Mesenchymal stem cell (in vitro differentiated cells and primary cell): ENCODE measurements around the gene HS3ST3B1.

Source experiments
- DNase-seq: peaks from one replicate; pipeline ENCODE4 v3.0.0-alpha.2; 2013
- H2AFZ ChIP-seq: one replicate; pipeline ENCODE4 v1.6.1; 2013; ENCODE audit warnings: low read depth, mild to moderate bottlenecking, control low read depth, inconsistent platforms, low read length, moderate library complexity
- H2AK5ac ChIP-seq: 2 replicates; pipeline ENCODE4 v1.6.1; 2013; ENCODE audit warnings: low read length, moderate library complexity, mild to moderate bottlenecking, inconsistent platforms; ENCODE audit not compliant: severe bottlenecking
- H2BK120ac ChIP-seq: one replicate; pipeline ENCODE4 v1.6.1; 2013; ENCODE audit warnings: low read depth, mild to moderate bottlenecking, inconsistent platforms, low read length, moderate library complexity
- H2BK12ac ChIP-seq, 2 experiments: one replicate each; pipeline ENCODE4 v1.6.1; 2013; ENCODE audit warnings: inconsistent platforms in 2 of 2, low read length in 2 of 2, mild to moderate bottlenecking in 2 of 2, moderate library complexity in 2 of 2, control low read depth in 1 of 2
- H2BK15ac ChIP-seq: one replicate; pipeline ENCODE4 v1.6.1; 2013; ENCODE audit warnings: mild to moderate bottlenecking, low read depth, inconsistent platforms; ENCODE audit not compliant: poor library complexity, severe bottlenecking
- H2BK5ac ChIP-seq: 2 replicates; pipeline ENCODE4 v1.6.1; 2013; ENCODE audit warnings: low read depth, mild to moderate bottlenecking, low read length, control low read depth, inconsistent platforms; ENCODE audit not compliant: poor library complexity, severe bottlenecking
- H3K14ac ChIP-seq, 2 experiments: one replicate each; pipeline ENCODE4 v1.6.1; 2013; ENCODE audit warnings: inconsistent platforms in 2 of 2, low read length in 2 of 2, control low read depth in 1 of 2, mild to moderate bottlenecking in 1 of 2, moderate library complexity in 1 of 2
- H3K18ac ChIP-seq, 2 experiments: one replicate each; pipeline ENCODE4 v1.6.1; 2013; ENCODE audit warnings: inconsistent platforms in 2 of 2, low read length in 2 of 2, control low read depth in 1 of 2, low read depth in 1 of 2, mild to moderate bottlenecking in 1 of 2
- H3K23ac ChIP-seq, 2 experiments: one replicate each; pipeline ENCODE4 v1.6.1; 2013; ENCODE audit warnings: inconsistent platforms in 2 of 2, low read length in 2 of 2, mild to moderate bottlenecking in 2 of 2, moderate library complexity in 2 of 2, control low read depth in 1 of 2
- H3K27ac ChIP-seq: 2 replicates; pipeline ENCODE4 v1.5.1; 2013; ENCODE audit warnings: mild to moderate bottlenecking, moderate library complexity, low read length, control low read depth, inconsistent platforms; ENCODE audit not compliant: poor library complexity, severe bottlenecking
- H3K27me3 ChIP-seq, 2 experiments: 2 replicates each; pipeline versions ENCODE4 v1.6.1 to v1.7.0; 2013; ENCODE audit warnings: low read length in 2 of 2, mild to moderate bottlenecking in 2 of 2, moderate library complexity in 2 of 2, control low read depth in 1 of 2, inconsistent platforms in 1 of 2; ENCODE audit not compliant: control insufficient read depth in 1 of 2, insufficient read depth in 1 of 2
- H3K36me3 ChIP-seq, 2 experiments: 2 replicates each; pipeline versions ENCODE4 v1.6.1 to v1.7.0; 2013; ENCODE audit warnings: low read length in 2 of 2, control low read depth in 1 of 2, inconsistent platforms in 1 of 2, low read depth in 1 of 2, mild to moderate bottlenecking in 1 of 2; ENCODE audit not compliant: insufficient read depth in 2 of 2, control insufficient read depth in 1 of 2
- H3K4ac ChIP-seq, 2 experiments: one replicate each; pipeline ENCODE4 v1.6.1; 2013; ENCODE audit warnings: inconsistent platforms in 2 of 2, low read length in 2 of 2, mild to moderate bottlenecking in 2 of 2, moderate library complexity in 2 of 2, control low read depth in 1 of 2, low read depth in 1 of 2
- H3K4me1 ChIP-seq: 2 replicates; pipeline ENCODE4 v1.6.1; 2013; ENCODE audit warnings: low read depth, low read length, control low read depth; ENCODE audit not compliant: control insufficient read depth, insufficient read depth
- H3K4me2 ChIP-seq: 2 replicates; pipeline ENCODE4 v1.6.1; 2013; ENCODE audit warnings: low read length, mild to moderate bottlenecking, inconsistent platforms; ENCODE audit not compliant: poor library complexity, severe bottlenecking
- H3K4me3 ChIP-seq, 2 experiments: 2 replicates each; pipeline versions ENCODE4 v1.5.1 to v1.7.0; 2013; ENCODE audit warnings: low read length in 2 of 2, mild to moderate bottlenecking in 2 of 2, control low read depth in 1 of 2, low read depth in 1 of 2; ENCODE audit not compliant: insufficient read depth in 1 of 2
- H3K79me1 ChIP-seq: replicated peaks from 2 replicates; pipeline ENCODE4 v1.6.1; 2013; ENCODE audit warnings: mild to moderate bottlenecking, control low read depth, low read length, inconsistent platforms; ENCODE audit not compliant: poor library complexity, severe bottlenecking
- H3K9ac ChIP-seq: 2 replicates; pipeline ENCODE4 v1.7.0; 2013; ENCODE audit warnings: mild to moderate bottlenecking, low read length, moderate library complexity
- H3K9me3 ChIP-seq: 2 replicates; pipeline ENCODE4 v1.7.0; 2013; ENCODE audit warnings: mild to moderate bottlenecking, low read length; ENCODE audit not compliant: control insufficient read depth
- H4K8ac ChIP-seq: one replicate; pipeline ENCODE4 v1.6.1; 2013; ENCODE audit warnings: inconsistent platforms, mild to moderate bottlenecking, low read length, moderate library complexity
- H4K91ac ChIP-seq: one replicate; pipeline ENCODE4 v1.6.1; 2013; ENCODE audit warnings: mild to moderate bottlenecking, low read length, inconsistent platforms
- whole genome bisulfite sequencing: methylation state at CpG from one replicate; pipeline ENCODE4 v1.1.7; 2013; ENCODE audit warnings: mixed read lengths; 5-methylcytosine and 5-hydroxymethylcytosine counted together

Gene HS3ST3B1

DNA sequence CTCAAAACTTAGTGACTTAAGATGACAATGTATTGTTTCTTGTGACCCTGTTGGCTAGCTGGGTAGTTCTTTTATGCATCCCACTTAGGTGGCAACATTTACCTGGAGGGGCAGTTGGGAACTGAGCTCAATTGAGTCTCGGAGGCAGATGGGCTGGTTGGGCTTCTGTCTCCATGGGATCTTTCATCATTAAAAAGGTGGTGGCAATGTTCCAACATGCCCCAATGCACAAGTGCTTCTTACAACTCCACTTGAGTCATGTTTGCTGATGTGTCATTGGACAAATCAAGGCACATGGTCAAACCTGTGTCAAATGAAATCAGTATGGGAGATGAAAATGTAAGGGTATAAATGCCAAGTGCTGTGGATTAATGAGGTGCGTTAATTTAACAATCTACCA, 11.7 kb upstream of the HS3ST3B1 start:
- no peak overlapping the region for H4K91ac ChIP-seq
- H2BK120ac ChIP-seq = no peak overlapping the region
- H3K27ac ChIP-seq = no peak overlapping the region
- H3K9ac ChIP-seq = no peak overlapping the region
- no peak overlapping the region for H3K4ac ChIP-seq
- no peaks in the 10 kb centered on the region for H3K4me1 ChIP-seq
- no peaks in the 10 kb centered on the region for H3K79me1 ChIP-seq
- no peak overlapping the region for H3K4me2 ChIP-seq
- no peak overlapping the region for H2AFZ ChIP-seq
- no peak overlapping the region for H2BK5ac ChIP-seq
- no peak overlapping the region for H4K8ac ChIP-seq
- H2BK15ac ChIP-seq = no peak overlapping the region
- no peak overlapping the region for H3K18ac ChIP-seq
- no peaks in the 10 kb centered on the region for H3K36me3 ChIP-seq
- H3K4me3 ChIP-seq = no peak overlapping the region
- no peak for DNase-seq
- H3K14ac ChIP-seq = no peak overlapping the region
- no peak overlapping the region for H2AK5ac ChIP-seq
- H3K9me3 ChIP-seq = no peaks in the 10 kb centered on the region
- H3K27me3 ChIP-seq = peaks cover 0 to 9% of the 10 kb centered on the region in 2 experiments
- WGBS = 84% methylated on average over 1 of the region's 2 CpGs
- no peak overlapping the region for H3K23ac ChIP-seq
- no peak overlapping the region for H2BK12ac ChIP-seq

DNA sequence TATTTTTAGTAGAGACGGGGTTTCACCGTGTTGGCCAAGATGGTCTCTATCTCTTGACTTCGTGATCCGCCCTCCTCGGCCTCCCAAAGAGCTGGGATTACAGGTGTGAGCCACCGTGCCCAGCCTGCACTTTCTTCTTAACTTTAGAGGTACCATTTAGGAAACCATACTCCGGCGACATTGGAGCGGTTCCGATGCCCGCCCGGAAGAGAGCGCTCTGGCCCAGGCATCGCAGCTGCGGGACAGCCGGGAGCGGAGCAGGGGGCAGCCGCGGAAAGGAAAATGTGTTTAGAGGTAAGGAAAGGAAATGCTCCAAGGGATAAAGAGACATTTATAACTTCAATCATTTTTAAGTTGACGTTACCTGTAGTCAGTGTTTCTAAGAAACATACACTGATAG, 6.0 kb upstream of the HS3ST3B1 start:
- no peak overlapping the region for H3K4me3 ChIP-seq
- H3K4me2 ChIP-seq = no peak overlapping the region
- H3K4ac ChIP-seq = no peak overlapping the region
- H3K4me1 ChIP-seq = peaks cover 16% of the 10 kb centered on the region
- no peak overlapping the region for H3K9ac ChIP-seq
- no peak overlapping the region for H2BK5ac ChIP-seq
- no peak overlapping the region for H2AFZ ChIP-seq
- no peaks in the 10 kb centered on the region for H3K9me3 ChIP-seq
- no peak overlapping the region for H2BK12ac ChIP-seq
- H3K18ac ChIP-seq = no peak overlapping the region
- no peak overlapping the region for H3K14ac ChIP-seq
- H3K23ac ChIP-seq = no peak overlapping the region
- H3K27me3 ChIP-seq = peaks cover 19 to 47% of the 10 kb centered on the region in 2 experiments
- H3K79me1 ChIP-seq = no peaks in the 10 kb centered on the region
- no peak overlapping the region for H2BK15ac ChIP-seq
- H2AK5ac ChIP-seq = no peak overlapping the region
- 60% methylated on average over 20 of the region's 20 CpGs for WGBS
- H3K27ac ChIP-seq = no peak overlapping the region
- H4K8ac ChIP-seq = no peak overlapping the region
- DNase-seq = no peak
- no peak overlapping the region for H4K91ac ChIP-seq
- H3K36me3 ChIP-seq = no peaks in the 10 kb centered on the region
- no peak overlapping the region for H2BK120ac ChIP-seq

- no peak overlapping the region for H3K23ac ChIP-seq
- no peak overlapping the region for H3K4me2 ChIP-seq
- no peaks in the 10 kb centered on the region for H3K9me3 ChIP-seq
- H3K4ac ChIP-seq = no peak overlapping the region
- H3K18ac ChIP-seq = no peak overlapping the region
- no peak overlapping the region for H2BK15ac ChIP-seq
- no peak overlapping the region for H2AFZ ChIP-seq
- H2BK120ac ChIP-seq = no peak overlapping the region
- H3K36me3 ChIP-seq = no peaks in the 10 kb centered on the region
- no peak overlapping the region for H2AK5ac ChIP-seq
- no peak for DNase-seq
- no peaks in the 10 kb centered on the region for H3K79me1 ChIP-seq
- peaks cover 19% of the 10 kb centered on the region for H3K4me1 ChIP-seq
- no peak overlapping the region for H4K8ac ChIP-seq
- H3K14ac ChIP-seq = peak overlapping the region in 1 of 2 experiments; percentile 9
- no peak overlapping the region for H3K9ac ChIP-seq
- H3K4me3 ChIP-seq = no peak overlapping the region
- no peak overlapping the region for H3K27ac ChIP-seq
- no peak overlapping the region for H2BK12ac ChIP-seq
- WGBS = 95% methylated on average over 9 of the region's 9 CpGs
- no peak overlapping the region for H4K91ac ChIP-seq
- H2BK5ac ChIP-seq = no peak overlapping the region
- peaks cover 19 to 55% of the 10 kb centered on the region in 2 experiments for H3K27me3 ChIP-seq
Observed at GRCh38 chr17:14295676-14296075, 5.2 kb upstream of the HS3ST3B1 start.

GRCh38 chr17:14296166-14296910, 4.5 kb upstream of the HS3ST3B1 start:
- Histone ChIP-seq H4K91ac (no peak overlapping the region), H2BK12ac (no peak overlapping the region), H3K23ac (no peak overlapping the region), H2BK120ac (no peak overlapping the region), H3K4ac (no peak overlapping the region), H3K36me3 (no peaks in the 10 kb centered on the region), H3K18ac (no peak overlapping the region), H3K27me3 (peaks cover 19 to 56% of the 10 kb centered on the region in 2 experiments), H2AK5ac (no peak overlapping the region), H3K9me3 (no peaks in the 10 kb centered on the region), H3K9ac (no peak overlapping the region), H3K27ac (no peak overlapping the region), H3K4me1 (peaks cover 24% of the 10 kb centered on the region), H4K8ac (no peak overlapping the region), H3K4me3 (peak overlapping the region in 1 of 2 experiments; percentile 100), H3K79me1 (no peaks in the 10 kb centered on the region), H2BK5ac (no peak overlapping the region), H3K14ac (no peak overlapping the region), H3K4me2 (no peak overlapping the region), H2BK15ac (no peak overlapping the region), H2AFZ (no peak overlapping the region)
- 83% methylated on average over 10 of the region's 12 CpGs for WGBS
- DNase-seq = no peak
